Transverse colon (tissue), 3 donors: ENCODE data around the gene CACNA1I.

Source experiments
- POLR2A ChIP-seq: fragments of 450-650 bp; IDR thresholded peaks from one replicate; pipeline ENCODE4 v1.6.1; 2016; ENCODE audit warnings: antibody characterized with exemption, mild to moderate bottlenecking, moderate library complexity
- TF ChIP-seq, protein P1 (sequence below), 5 experiments: fragments of 200-600 bp in 3 of 5; fragments of 450-650 bp in 2 of 5; sonication (generic) in 3 of 5; IDR thresholded peaks; 1 replicate in 2 of 5; 2 replicates in 3 of 5; pipeline ENCODE4 v1.5.1; 2016 to 2017; ENCODE audit warnings: antibody characterized with exemption in 5 of 5, inconsistent platforms in 3 of 5, mild to moderate bottlenecking in 2 of 5, moderate library complexity in 1 of 5

DNA sequence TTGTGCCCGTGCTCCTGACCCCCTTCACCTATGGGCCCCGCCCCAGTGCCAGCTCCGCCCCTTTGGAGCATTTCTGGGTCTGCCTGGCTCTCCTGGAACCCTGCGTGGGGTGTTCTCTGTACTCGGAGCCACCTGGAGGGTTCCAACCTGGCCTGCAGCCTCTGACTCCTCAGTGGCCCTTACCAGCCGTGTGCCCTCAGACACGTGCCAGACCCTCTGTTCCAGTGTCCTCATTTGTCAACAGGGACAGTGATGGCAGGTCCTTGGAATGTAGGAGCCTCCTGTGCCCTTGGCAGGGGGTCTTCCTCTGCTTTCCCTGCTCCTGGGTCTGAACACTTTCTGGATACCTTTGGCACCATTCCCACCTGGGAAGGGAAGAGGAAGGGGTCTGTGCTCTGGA lies 96.4 kb downstream of the CACNA1I start:
- TF ChIP-seq, protein P1, sequence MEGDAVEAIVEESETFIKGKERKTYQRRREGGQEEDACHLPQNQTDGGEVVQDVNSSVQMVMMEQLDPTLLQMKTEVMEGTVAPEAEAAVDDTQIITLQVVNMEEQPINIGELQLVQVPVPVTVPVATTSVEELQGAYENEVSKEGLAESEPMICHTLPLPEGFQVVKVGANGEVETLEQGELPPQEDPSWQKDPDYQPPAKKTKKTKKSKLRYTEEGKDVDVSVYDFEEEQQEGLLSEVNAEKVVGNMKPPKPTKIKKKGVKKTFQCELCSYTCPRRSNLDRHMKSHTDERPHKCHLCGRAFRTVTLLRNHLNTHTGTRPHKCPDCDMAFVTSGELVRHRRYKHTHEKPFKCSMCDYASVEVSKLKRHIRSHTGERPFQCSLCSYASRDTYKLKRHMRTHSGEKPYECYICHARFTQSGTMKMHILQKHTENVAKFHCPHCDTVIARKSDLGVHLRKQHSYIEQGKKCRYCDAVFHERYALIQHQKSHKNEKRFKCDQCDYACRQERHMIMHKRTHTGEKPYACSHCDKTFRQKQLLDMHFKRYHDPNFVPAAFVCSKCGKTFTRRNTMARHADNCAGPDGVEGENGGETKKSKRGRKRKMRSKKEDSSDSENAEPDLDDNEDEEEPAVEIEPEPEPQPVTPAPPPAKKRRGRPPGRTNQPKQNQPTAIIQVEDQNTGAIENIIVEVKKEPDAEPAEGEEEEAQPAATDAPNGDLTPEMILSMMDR (IDR thresholded peaks at IDR 0.05), result no peak
- TF ChIP-seq POLR2A, result no peak
